Naive thymus-derived CD4-positive, alpha-beta T cell (primary cell): Measurements from ENCODE around the gene CIPC. TPM values are rescaled to one million over a fixed set of nuclear protein-coding genes. Genes with fewer than 3 reads are reported as not detected.

Experiments used
- ATAC-seq: fragments of 150-1000 bp; cut with Tn5 transposase; 2 replicates; pipeline ENCODE4 v1.10.0; 2021; ENCODE audit warnings: mild to moderate bottlenecking, moderate library complexity
- CTCF ChIA-PET: fragments of 350-600 bp; sonication (Branson Sonifier 250); formaldehyde crosslinking; loops from one replicate; lab custom pipeline; 2021; ENCODE audit warnings: antibody characterized with exemption; lab: Charles Lee
- POLR2A ChIA-PET: fragments of 350-600 bp; sonication (Branson Sonifier 250); formaldehyde crosslinking; loops from one replicate; lab custom pipeline; 2021; ENCODE audit warnings: antibody characterized with exemption, inconsistent platforms; lab: Charles Lee
- DNase-seq, 9 donors: peaks; one replicate each; pipeline versions ENCODE4 v3.0.0 to v3.0.0-alpha.2; 2020 to 2022; ENCODE audit warnings: mixed read lengths in 1 of 9
- H3K27ac ChIP-seq: one replicate; pipeline ENCODE4 v1.7.0; 2013; ENCODE audit warnings: mild to moderate bottlenecking, low read depth, low read length, moderate library complexity
- H3K27me3 ChIP-seq, 2 donors: one replicate each; pipeline ENCODE4 v1.7.0; 2013; ENCODE audit warnings: low read length in 2 of 2, mild to moderate bottlenecking in 2 of 2, moderate library complexity in 2 of 2; ENCODE audit not compliant: control insufficient read depth in 2 of 2, insufficient read depth in 2 of 2
- H3K36me3 ChIP-seq, 3 experiments: 1 replicate in 2 of 3; 2 replicates in 1 of 3; pipeline ENCODE4 v1.7.0; 2013; ENCODE audit warnings: low read length in 3 of 3, mild to moderate bottlenecking in 3 of 3, moderate library complexity in 1 of 3; ENCODE audit not compliant: insufficient read depth in 3 of 3, control insufficient read depth in 2 of 3
- H3K4me1 ChIP-seq, 2 donors: one replicate each; pipeline ENCODE4 v1.7.0; 2013; ENCODE audit warnings: low read length in 2 of 2, mild to moderate bottlenecking in 2 of 2, moderate library complexity in 1 of 2; ENCODE audit not compliant: control insufficient read depth in 2 of 2, insufficient read depth in 2 of 2
- H3K4me3 ChIP-seq: 2 replicates; pipeline ENCODE4 v1.7.0; 2013; ENCODE audit warnings: mild to moderate bottlenecking, low read length
- H3K9me3 ChIP-seq, 3 experiments: 1 replicate in 2 of 3; 2 replicates in 1 of 3; pipeline ENCODE4 v1.7.0; 2013; ENCODE audit warnings: low read length in 3 of 3; ENCODE audit not compliant: control insufficient read depth in 2 of 3
- H3K27ac Mint-ChIP-seq, 9 donors: one replicate each; pipeline ENCODE4 v1.8.0; 2020 to 2022; ENCODE audit warnings: mixed read lengths in 9 of 9, mild to moderate bottlenecking in 8 of 9, moderate library complexity in 5 of 9, inconsistent platforms in 2 of 9
- H3K27me3 Mint-ChIP-seq, 5 donors: one replicate each; pipeline ENCODE4 v1.8.0; 2021 to 2022; ENCODE audit warnings: mixed read lengths in 5 of 5, mild to moderate bottlenecking in 1 of 5
- H3K36me3 Mint-ChIP-seq, 5 donors: one replicate each; pipeline ENCODE4 v1.8.0; 2020 to 2022; ENCODE audit warnings: mixed read lengths in 5 of 5, mild to moderate bottlenecking in 3 of 5, inconsistent platforms in 1 of 5
- H3K4me1 Mint-ChIP-seq, 7 donors: one replicate each; pipeline ENCODE4 v1.8.0; 2020 to 2022; ENCODE audit warnings: mixed read lengths in 7 of 7, mild to moderate bottlenecking in 3 of 7, inconsistent platforms in 1 of 7
- H3K4me3 Mint-ChIP-seq, 10 donors: one replicate each; pipeline ENCODE4 v1.8.0; 2020 to 2022; ENCODE audit warnings: mild to moderate bottlenecking in 10 of 10, mixed read lengths in 10 of 10, moderate library complexity in 6 of 10, inconsistent platforms in 2 of 10
- H3K9me3 Mint-ChIP-seq, 11 donors: one replicate each; pipeline ENCODE4 v1.8.0; 2020 to 2022; ENCODE audit warnings: mixed read lengths in 11 of 11, mild to moderate bottlenecking in 4 of 11, inconsistent platforms in 1 of 11, moderate library complexity in 1 of 11
- intact Hi-C, 2 donors: fragments of 100-400 bp; cut with micrococcal nuclease; formaldehyde crosslinking; loops; one replicate each; pipeline ENCODE4 v1.15.1; 2023
- polyA plus RNA-seq, 2 donors: library from polyadenylated mRNA; unstranded; fragments of 300-500 nt; fragmentation: Illumina TruSeq; gene quantifications; one replicate each; pipeline ENCODE4 v1.2.3, GENCODE V29; 2021
- total RNA-seq, 6 experiments: library from RNA in 5 of 6; stranded (reverse) in 5 of 6; gene quantifications; 1 replicate in 5 of 6; 2 replicates in 1 of 6; pipeline ENCODE4 v1.2.3 and lab custom pipeline; 2021 to 2026

The CIPC gene
- total and polyA plus RNA-seq, 7 experiments from 2014 or later = 4.3 to 14.2 (median 10.5) TPM

DNA sequence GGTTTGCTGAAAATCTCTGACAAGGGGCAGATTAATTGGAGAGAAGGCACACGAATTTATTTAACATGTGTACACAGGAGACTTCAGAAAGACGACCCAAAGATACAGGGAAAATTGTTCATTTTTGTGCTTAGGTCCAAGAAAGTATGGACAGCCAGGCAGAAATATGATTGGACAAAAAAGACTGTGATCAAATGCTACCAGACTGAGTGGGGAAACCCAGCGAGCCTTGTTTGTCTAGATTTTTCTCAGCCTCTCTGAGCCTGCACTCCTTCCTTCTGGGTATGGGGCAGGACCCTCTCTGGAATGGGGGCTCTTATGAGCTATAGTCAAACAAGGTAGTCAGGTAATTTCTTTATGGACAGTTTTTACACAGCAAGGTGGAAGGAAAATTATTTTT is 10.4 kb upstream of the CIPC start:
- intact Hi-C loops = no loop called here
- ChIA-PET CTCF (no interaction called here), POLR2A (no interaction called here)
- Mint-ChIP-seq H3K36me3 (peaks cover 0 to 6% (median 5%) of the 10 kb centered on the region in 5 donors), H3K27ac (peak overlapping the region in 3 of 9 donors; percentile 31 to 43 (median 39)), H3K4me1 (peaks cover 3 to 19% (median 12%) of the 10 kb centered on the region in 7 donors), H3K4me3 (no peak overlapping the region), H3K27me3 (peaks cover 0 to 18% (median 5%) of the 10 kb centered on the region in 5 donors), H3K9me3 (peaks cover 0 to 21% (median 8%) of the 10 kb centered on the region in 11 donors)
- no peaks in the 10 kb centered on the region for H3K36me3 ChIP-seq
- H3K4me1 ChIP-seq = peaks cover 0 to 9% of the 10 kb centered on the region in 2 donors
- no peaks in the 10 kb centered on the region for H3K27me3 ChIP-seq
- H3K9me3 ChIP-seq = peaks cover 0 to 10% (median 4%) of the 10 kb centered on the region in 3 experiments
- DNase-seq = no peak
- ATAC-seq = no peak
- no peak overlapping the region for H3K4me3 ChIP-seq
- no peak overlapping the region for H3K27ac ChIP-seq

- Mint-ChIP-seq H3K4me3 (no peak overlapping the region), H3K27me3 (peaks cover 0 to 15% (median 5%) of the 10 kb centered on the region in 5 donors), H3K36me3 (peaks cover 0 to 6% (median 5%) of the 10 kb centered on the region in 5 donors), H3K4me1 (peaks cover 3 to 19% (median 12%) of the 10 kb centered on the region in 7 donors), H3K27ac (peak overlapping the region in 3 of 9 donors; percentile 22 to 39 (median 31)), H3K9me3 (peaks cover 0 to 21% (median 8%) of the 10 kb centered on the region in 11 donors)
- no peaks in the 10 kb centered on the region for H3K27me3 ChIP-seq
- intact Hi-C loops = no loop called here
- DNase-seq (no peak), ATAC-seq (peak; percentile 56)
- H3K9me3 ChIP-seq = peaks cover 0 to 10% (median 4%) of the 10 kb centered on the region in 3 experiments
- ChIA-PET CTCF (no interaction called here), POLR2A (no interaction called here)
- H3K36me3 ChIP-seq = no peaks in the 10 kb centered on the region
- no peak overlapping the region for H3K27ac ChIP-seq
- peaks cover 0 to 9% of the 10 kb centered on the region in 2 donors for H3K4me1 ChIP-seq
- H3K4me3 ChIP-seq = no peak overlapping the region
Observed at GRCh38 chr14:77088219-77088618, 9.8 kb upstream of the CIPC start.

DNA sequence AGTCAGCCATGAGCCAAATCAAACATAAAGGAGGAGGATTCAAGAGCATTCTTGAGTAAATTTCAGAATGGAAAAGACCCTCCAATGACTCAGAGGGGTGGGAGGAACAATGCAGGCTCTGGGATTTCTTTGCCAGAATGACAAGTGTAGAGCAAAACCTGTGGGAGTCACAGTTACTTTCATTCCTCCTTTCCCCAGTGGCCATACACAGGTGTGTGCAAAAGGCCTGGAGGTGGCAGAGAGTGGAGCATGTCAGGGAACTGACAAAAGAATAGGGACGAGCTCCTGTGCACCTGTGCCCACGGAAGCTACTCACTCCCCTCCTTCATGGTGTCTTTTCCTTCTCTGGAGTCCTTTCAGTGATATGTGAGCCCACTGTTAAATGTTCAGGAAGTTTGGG is 9.4 kb upstream of the CIPC start:
- H3K4me1 Mint-ChIP-seq = peaks cover 3 to 19% (median 12%) of the 10 kb centered on the region in 7 donors

GRCh38 chr14:77091518-77091917 is 6.5 kb upstream of the CIPC start:
- CTCF ChIA-PET = interaction anchor here (0.7 to 1.7 kb wide), 4 partner anchors 21 to 216 kb away, joined by 3 to 8 read pairs (median 4); no protein-coding TSS in a partner anchor
- intact Hi-C loops = no loop called here
- ATAC-seq (no peak), DNase-seq (no peak)
- Histone ChIP-seq H3K4me3 (no peak overlapping the region), H3K9me3 (peaks cover 0 to 10% (median 4%) of the 10 kb centered on the region in 3 experiments), H3K27ac (no peak overlapping the region), H3K36me3 (no peaks in the 10 kb centered on the region), H3K27me3 (no peaks in the 10 kb centered on the region), H3K4me1 (peaks cover 0 to 5% of the 10 kb centered on the region in 2 donors)
- H3K9me3 Mint-ChIP-seq = peaks cover 0 to 21% (median 8%) of the 10 kb centered on the region in 11 donors
- H3K36me3 Mint-ChIP-seq = peaks cover 0 to 6% (median 5%) of the 10 kb centered on the region in 5 donors
- POLR2A ChIA-PET = no interaction called here
- H3K27ac Mint-ChIP-seq = peak overlapping the region in 1 of 9 donors; percentile 59
- no peak overlapping the region for H3K4me3 Mint-ChIP-seq
- peaks cover 0 to 18% (median 0%) of the 10 kb centered on the region in 5 donors for H3K27me3 Mint-ChIP-seq
- H3K4me1 Mint-ChIP-seq = peaks cover 1 to 23% (median 14%) of the 10 kb centered on the region in 7 donors

More for the DNA sequence above, 9.4 kb upstream of the CIPC start:
- H3K27ac Mint-ChIP-seq = peak overlapping the region in 1 of 9 donors; percentile 22
- DNase-seq = no peak
- ATAC-seq = no peak
- ChIA-PET POLR2A (interaction anchor here (1.3 kb wide), 1 partner anchor 10 kb away, joined by 4 read pairs; no protein-coding TSS in a partner anchor), CTCF (interaction anchor here (1.5 kb wide), 1 partner anchor 213 kb away, joined by 7 read pairs; no protein-coding TSS in a partner anchor)
- peaks cover 0 to 6% (median 5%) of the 10 kb centered on the region in 5 donors for H3K36me3 Mint-ChIP-seq
- H3K4me1 ChIP-seq = peaks cover 0 to 9% of the 10 kb centered on the region in 2 donors
- no peaks in the 10 kb centered on the region for H3K36me3 ChIP-seq
- H3K9me3 ChIP-seq = peaks cover 0 to 10% (median 4%) of the 10 kb centered on the region in 3 experiments
- peaks cover 0 to 21% (median 8%) of the 10 kb centered on the region in 11 donors for H3K9me3 Mint-ChIP-seq
- no peaks in the 10 kb centered on the region for H3K27me3 ChIP-seq
- no peak overlapping the region for H3K27ac ChIP-seq
- intact Hi-C loops = no loop called here
- no peak overlapping the region for H3K4me3 Mint-ChIP-seq
- H3K4me3 ChIP-seq = no peak overlapping the region
- peaks cover 0 to 17% (median 5%) of the 10 kb centered on the region in 5 donors for H3K27me3 Mint-ChIP-seq

- H3K4me3 ChIP-seq = no peak overlapping the region
- H3K27ac ChIP-seq = no peak overlapping the region
- peaks cover 0 to 8% (median 5%) of the 10 kb centered on the region in 5 donors for H3K36me3 Mint-ChIP-seq
- H3K27me3 ChIP-seq = no peaks in the 10 kb centered on the region
- no peak overlapping the region for H3K4me3 Mint-ChIP-seq
- peaks cover 6 to 9% of the 10 kb centered on the region in 2 donors for H3K4me1 ChIP-seq
- peaks cover 0 to 18% (median 0%) of the 10 kb centered on the region in 5 donors for H3K27me3 Mint-ChIP-seq
- ChIA-PET CTCF (interaction anchor here (0.6 to 1.0 kb wide), 4 partner anchors 22 to 218 kb away, joined by 3 to 4 read pairs (median 4); no protein-coding TSS in a partner anchor), POLR2A (interaction anchor here (0.6 kb wide), 1 partner anchor 43 kb away, joined by 5 read pairs; no protein-coding TSS in a partner anchor)
- intact Hi-C loops = no loop called here
- H3K9me3 Mint-ChIP-seq = peaks cover 0 to 21% (median 8%) of the 10 kb centered on the region in 11 donors
- ATAC-seq (no peak), DNase-seq (no peak)
- H3K4me1 Mint-ChIP-seq = peaks cover 8 to 28% (median 23%) of the 10 kb centered on the region in 7 donors
- peaks cover 0 to 10% (median 4%) of the 10 kb centered on the region in 3 experiments for H3K9me3 ChIP-seq
- H3K27ac Mint-ChIP-seq = no peak overlapping the region
- H3K36me3 ChIP-seq = no peaks in the 10 kb centered on the region
Observed at GRCh38 chr14:77092676-77093075, 5.4 kb upstream of the CIPC start.

DNA sequence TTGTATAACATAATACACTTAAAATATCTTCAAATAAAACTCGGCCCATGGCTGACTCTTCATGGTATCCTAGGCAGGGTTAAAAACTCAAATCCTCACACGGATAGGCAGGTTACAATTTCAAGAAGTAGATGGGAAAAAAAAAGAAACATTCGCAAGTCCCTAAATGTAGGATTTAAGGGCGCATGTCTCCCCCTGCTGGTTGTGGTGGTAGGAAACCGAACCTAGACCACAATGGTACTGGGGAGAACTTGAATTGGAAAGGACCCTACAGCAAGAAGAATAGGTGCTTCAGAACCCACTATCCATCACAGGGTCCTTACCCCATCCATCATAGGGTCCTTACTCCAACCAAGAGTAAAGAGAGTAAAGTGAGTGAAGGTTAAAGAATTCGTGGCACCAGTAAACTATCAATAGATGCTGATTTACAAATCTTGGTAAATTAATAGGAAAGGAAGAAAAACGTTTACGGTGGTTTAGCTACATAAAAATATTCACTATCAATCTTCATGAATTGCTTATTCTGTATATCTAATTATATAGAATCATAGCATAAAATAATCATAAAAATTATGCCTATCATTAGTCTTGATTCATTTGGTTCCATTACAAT is 3.3 kb upstream of the CIPC start:
- H3K4me3 ChIP-seq = no peak overlapping the region
- H3K27me3 Mint-ChIP-seq = peaks cover 0 to 9% (median 0%) of the 10 kb centered on the region in 5 donors
- POLR2A ChIA-PET = interaction anchor here (0.5 to 4.1 kb wide), 3 partner anchors 26 to 147 kb away, joined by 3 to 17 read pairs (median 4); no protein-coding TSS in a partner anchor
- peak overlapping the region in 4 of 10 donors; percentile 19 to 63 (median 40) for H3K4me3 Mint-ChIP-seq
- H3K9me3 ChIP-seq = peaks cover 0 to 10% (median 4%) of the 10 kb centered on the region in 3 experiments
- intact Hi-C loops = loop anchor here (1.0 to 5.0 kb wide), 8 partner anchors 24 to 1107 kb away; partner anchors contain the start of genes IFT43 (in 1 of the 2) and VASH1 (in 1 of the 2)
- H3K27ac ChIP-seq = no peak overlapping the region
- H3K36me3 ChIP-seq = peaks cover 0 to 5% (median 0%) of the 10 kb centered on the region in 3 experiments
- DNase-seq (peak; percentile 47 to 74 (median 65)), ATAC-seq (no peak)
- peak overlapping the region in 5 of 9 donors; percentile 0 to 77 (median 42) for H3K27ac Mint-ChIP-seq
- peaks cover 0 to 17% (median 8%) of the 10 kb centered on the region in 11 donors for H3K9me3 Mint-ChIP-seq
- CTCF ChIA-PET = interaction anchor here (0.6 to 2.7 kb wide), 13 partner anchors 10 to 388 kb away, joined by 3 to 16 read pairs (median 3); no protein-coding TSS in a partner anchor
- peaks cover 0 to 8% (median 5%) of the 10 kb centered on the region in 5 donors for H3K36me3 Mint-ChIP-seq
- H3K27me3 ChIP-seq = no peaks in the 10 kb centered on the region
- H3K4me1 ChIP-seq = peaks cover 9 to 11% of the 10 kb centered on the region in 2 donors
- peaks cover 19 to 44% (median 39%) of the 10 kb centered on the region in 7 donors for H3K4me1 Mint-ChIP-seq
